Neural crest cell (in vitro differentiated cells): ENCODE results near the gene CACNB1. TPM values are rescaled to one million over a fixed set of nuclear protein-coding genes. Genes with fewer than 3 reads are reported as not detected.

Experiments
- DNase-seq: peaks from one replicate; pipeline ENCODE4 v3.0.0; 2021; ENCODE audit warnings: low read depth, mixed read lengths, low spot score
- H3K27ac Mint-ChIP-seq: one replicate; pipeline ENCODE4 v1.8.0; 2021; ENCODE audit warnings: mild to moderate bottlenecking, mixed read lengths; ENCODE audit not compliant: unreplicated experiment
- H3K27me3 Mint-ChIP-seq: 2 replicates; pipeline ENCODE4 v1.8.0; 2021; ENCODE audit warnings: low read depth, mild to moderate bottlenecking, mixed read lengths
- H3K36me3 Mint-ChIP-seq: 2 replicates; pipeline ENCODE4 v1.8.0; 2021; ENCODE audit warnings: low read depth, mild to moderate bottlenecking, mixed read lengths
- H3K4me1 Mint-ChIP-seq: 2 replicates; pipeline ENCODE4 v1.8.0; 2021; ENCODE audit warnings: mixed read lengths
- H3K4me3 Mint-ChIP-seq: one replicate; pipeline ENCODE4 v1.8.0; 2021; ENCODE audit warnings: mild to moderate bottlenecking, mixed read lengths
- H3K9me3 Mint-ChIP-seq: 2 replicates; pipeline ENCODE4 v1.8.0; 2021; ENCODE audit warnings: mixed read lengths
- total RNA-seq: library from RNA; stranded (reverse); gene quantifications from 2 replicates; pipeline ENCODE4 v1.2.1, GENCODE V29; 2021
- TF ChIP-seq, protein P1 (sequence below): fragments of 200-600 bp; sonication (generic); conservative IDR thresholded peaks from 2 replicates; pipeline ENCODE4 v1.5.0; 2021; ENCODE audit warnings: antibody characterized with exemption, mild to moderate bottlenecking

Gene CACNB1
- total RNA-seq, 1 donor from 2014 or later, result 16.2 TPM

DNA sequence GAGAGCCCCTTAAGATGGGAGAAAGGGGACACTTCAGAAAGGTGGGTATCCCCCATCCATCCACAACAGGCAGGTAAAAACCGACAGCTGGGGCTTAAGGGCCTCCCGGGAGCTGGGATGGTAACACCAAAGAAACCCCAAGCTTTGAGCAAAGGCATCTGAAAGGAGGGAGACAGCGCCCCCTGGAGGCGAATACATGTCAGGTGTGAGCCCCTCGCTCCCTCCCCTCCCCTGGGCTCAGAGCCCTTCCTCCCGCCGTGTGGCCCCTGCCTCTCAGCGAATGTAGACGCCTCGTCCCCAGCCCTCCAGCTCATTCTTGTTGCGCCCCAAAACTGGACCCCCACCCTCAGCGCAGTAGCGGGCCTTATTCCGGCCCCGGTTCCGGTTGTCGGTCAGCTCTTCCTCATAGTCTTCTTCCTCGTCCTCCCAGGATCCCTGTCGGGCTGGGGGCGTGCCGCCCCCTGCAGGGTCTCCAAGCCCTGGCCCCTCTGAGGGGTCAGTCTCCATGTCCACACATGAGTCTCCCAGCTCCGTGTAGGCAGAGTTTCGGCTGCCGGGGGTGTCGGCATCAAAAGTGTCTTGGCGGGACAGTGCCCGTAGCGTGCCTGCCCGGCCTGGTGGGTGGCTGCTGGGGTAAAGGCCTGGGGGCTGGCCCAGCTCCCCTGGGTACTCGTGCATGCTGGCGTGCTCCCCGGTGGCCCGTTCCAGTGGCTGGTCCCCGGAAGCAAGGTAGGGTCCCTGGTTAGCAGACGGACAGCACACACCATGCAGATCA lies 22.4 kb downstream of the CACNB1 start:
- H3K4me3 Mint-ChIP-seq, result peak overlapping the region; percentile 12
- no peaks in the 10 kb centered on the region for H3K27me3 Mint-ChIP-seq
- DNase-seq, result peak; percentile 78
- H3K27ac Mint-ChIP-seq, result no peak overlapping the region
- TF ChIP-seq, protein P1, sequence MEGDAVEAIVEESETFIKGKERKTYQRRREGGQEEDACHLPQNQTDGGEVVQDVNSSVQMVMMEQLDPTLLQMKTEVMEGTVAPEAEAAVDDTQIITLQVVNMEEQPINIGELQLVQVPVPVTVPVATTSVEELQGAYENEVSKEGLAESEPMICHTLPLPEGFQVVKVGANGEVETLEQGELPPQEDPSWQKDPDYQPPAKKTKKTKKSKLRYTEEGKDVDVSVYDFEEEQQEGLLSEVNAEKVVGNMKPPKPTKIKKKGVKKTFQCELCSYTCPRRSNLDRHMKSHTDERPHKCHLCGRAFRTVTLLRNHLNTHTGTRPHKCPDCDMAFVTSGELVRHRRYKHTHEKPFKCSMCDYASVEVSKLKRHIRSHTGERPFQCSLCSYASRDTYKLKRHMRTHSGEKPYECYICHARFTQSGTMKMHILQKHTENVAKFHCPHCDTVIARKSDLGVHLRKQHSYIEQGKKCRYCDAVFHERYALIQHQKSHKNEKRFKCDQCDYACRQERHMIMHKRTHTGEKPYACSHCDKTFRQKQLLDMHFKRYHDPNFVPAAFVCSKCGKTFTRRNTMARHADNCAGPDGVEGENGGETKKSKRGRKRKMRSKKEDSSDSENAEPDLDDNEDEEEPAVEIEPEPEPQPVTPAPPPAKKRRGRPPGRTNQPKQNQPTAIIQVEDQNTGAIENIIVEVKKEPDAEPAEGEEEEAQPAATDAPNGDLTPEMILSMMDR, result peak; percentile 88
- H3K36me3 Mint-ChIP-seq, result peaks cover 14% of the 10 kb centered on the region
- H3K4me1 Mint-ChIP-seq, result peaks cover 8% of the 10 kb centered on the region
- no peaks in the 10 kb centered on the region for H3K9me3 Mint-ChIP-seq

GRCh38 chr17:39173526-39174274 lies 23.8 kb downstream of the CACNB1 start:
- Mint-ChIP-seq H3K9me3 (peaks cover 3% of the 10 kb centered on the region), H3K4me1 (peaks cover 8% of the 10 kb centered on the region), H3K36me3 (peaks cover 16% of the 10 kb centered on the region), H3K4me3 (no peak overlapping the region), H3K27ac (no peak overlapping the region), H3K27me3 (peaks cover 4% of the 10 kb centered on the region)
- no peak for DNase-seq
- TF ChIP-seq, protein P1, result no peak

GRCh38 chr17:39173080-39173479 lies 24.4 kb downstream of the CACNB1 start:
- peaks cover 8% of the 10 kb centered on the region for H3K4me1 Mint-ChIP-seq
- H3K4me3 Mint-ChIP-seq, result no peak overlapping the region
- H3K36me3 Mint-ChIP-seq, result peaks cover 14% of the 10 kb centered on the region
- H3K9me3 Mint-ChIP-seq, result peaks cover 5% of the 10 kb centered on the region
- peaks cover 4% of the 10 kb centered on the region for H3K27me3 Mint-ChIP-seq
- no peak overlapping the region for H3K27ac Mint-ChIP-seq
- TF ChIP-seq, protein P1, result no peak
- no peak for DNase-seq

DNA sequence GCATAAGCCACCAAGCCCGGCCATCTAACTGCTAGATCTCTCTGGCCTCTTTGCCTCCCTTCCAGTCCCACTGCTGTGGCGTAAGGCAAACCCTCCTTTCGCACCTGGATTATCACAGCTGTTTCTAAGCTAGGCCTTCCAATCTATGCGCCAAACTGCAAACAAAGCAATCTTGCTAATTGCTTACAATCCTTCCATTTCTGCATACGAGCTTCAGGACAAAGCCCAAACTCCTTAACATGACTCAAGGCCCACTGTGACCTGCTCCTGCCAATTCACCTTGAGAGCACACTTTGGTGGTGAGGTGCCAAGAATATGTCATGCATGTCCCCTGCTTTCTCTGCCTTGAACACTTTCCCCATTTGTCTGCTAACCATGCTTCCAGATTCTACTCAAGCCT lies 25.5 kb downstream of the CACNB1 start:
- Mint-ChIP-seq H3K4me3 (no peak overlapping the region), H3K27ac (no peak overlapping the region), H3K9me3 (peaks cover 5% of the 10 kb centered on the region), H3K36me3 (peaks cover 11% of the 10 kb centered on the region), H3K27me3 (peaks cover 10% of the 10 kb centered on the region), H3K4me1 (peaks cover 8% of the 10 kb centered on the region)
- no peak for DNase-seq
- TF ChIP-seq, protein P1, result no peak

GRCh38 chr17:39170558-39170957 lies 26.9 kb downstream of the CACNB1 start:
- Mint-ChIP-seq H3K4me1 (peaks cover 8% of the 10 kb centered on the region), H3K36me3 (peaks cover 3% of the 10 kb centered on the region), H3K4me3 (no peak overlapping the region), H3K27me3 (peaks cover 24% of the 10 kb centered on the region), H3K9me3 (peaks cover 5% of the 10 kb centered on the region), H3K27ac (no peak overlapping the region)
- TF ChIP-seq, protein P1, result no peak
- no peak for DNase-seq
